ENCODE results near the gene ETS1. TPM values are rescaled to one million over a fixed set of nuclear protein-coding genes. Genes with fewer than 3 reads are reported as not detected.

The ETS1 gene
- total RNA-seq, 1 experiment from 2014 or later, result 1.1 TPM

DNA sequence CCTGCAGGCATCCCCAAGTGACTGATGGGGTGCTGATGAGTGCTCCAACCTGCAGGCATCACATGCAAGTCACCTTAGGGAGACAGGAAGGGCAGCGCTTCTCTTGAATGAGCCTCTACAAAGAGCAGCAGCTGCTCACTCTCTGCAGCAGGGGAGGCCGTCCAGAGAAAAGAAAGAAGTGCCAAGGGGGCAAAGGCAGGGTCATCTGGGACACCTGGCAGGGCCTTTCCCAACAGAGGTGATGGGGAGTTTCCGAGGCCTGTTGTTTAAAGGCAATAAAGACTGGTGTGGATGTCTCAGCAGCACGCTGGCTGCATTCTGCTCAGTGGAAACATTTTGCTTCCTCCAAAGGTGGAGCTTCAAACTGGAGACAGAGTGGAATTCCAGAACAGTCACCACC, 113.7 kb downstream of the ETS1 start:
- Histone ChIP-seq H3K9me3 (no peaks in the 10 kb centered on the region), H3K27me3 (replicated peaks; ENCODE audit: control insufficient read depth, insufficient read depth, low read length) (no peaks in the 10 kb centered on the region), H3K36me3 (ENCODE audit: control insufficient read depth, insufficient read depth, low read length) (no peaks in the 10 kb centered on the region), H3K4me1 (peaks cover 21% of the 10 kb centered on the region), H3K4me3 (ENCODE audit: low read depth, low read length) (no peak overlapping the region)
- H3K27me3 Mint-ChIP-seq (ENCODE audit: insufficient read depth, unreplicated experiment), result no peaks in the 10 kb centered on the region
- no peak overlapping the region for H3K4me3 Mint-ChIP-seq (ENCODE audit: unreplicated experiment)
- ChIA-PET CTCF (no interaction called here), POLR2A (no interaction called here)
- H3K4me1 Mint-ChIP-seq (ENCODE audit: low read depth, unreplicated experiment), result peaks cover 23% of the 10 kb centered on the region
- H3K27ac Mint-ChIP-seq (ENCODE audit: unreplicated experiment), result no peak overlapping the region
- H3K9me3 Mint-ChIP-seq (ENCODE audit: unreplicated experiment), result no peaks in the 10 kb centered on the region
- DNase-seq, result no peak
- no peaks in the 10 kb centered on the region for H3K36me3 Mint-ChIP-seq (ENCODE audit: insufficient read depth, unreplicated experiment)
- intact Hi-C loops (cut with micrococcal nuclease; ENCODE audit: unreplicated experiment), result no loop called here
- TF ChIP-seq, protein P1, sequence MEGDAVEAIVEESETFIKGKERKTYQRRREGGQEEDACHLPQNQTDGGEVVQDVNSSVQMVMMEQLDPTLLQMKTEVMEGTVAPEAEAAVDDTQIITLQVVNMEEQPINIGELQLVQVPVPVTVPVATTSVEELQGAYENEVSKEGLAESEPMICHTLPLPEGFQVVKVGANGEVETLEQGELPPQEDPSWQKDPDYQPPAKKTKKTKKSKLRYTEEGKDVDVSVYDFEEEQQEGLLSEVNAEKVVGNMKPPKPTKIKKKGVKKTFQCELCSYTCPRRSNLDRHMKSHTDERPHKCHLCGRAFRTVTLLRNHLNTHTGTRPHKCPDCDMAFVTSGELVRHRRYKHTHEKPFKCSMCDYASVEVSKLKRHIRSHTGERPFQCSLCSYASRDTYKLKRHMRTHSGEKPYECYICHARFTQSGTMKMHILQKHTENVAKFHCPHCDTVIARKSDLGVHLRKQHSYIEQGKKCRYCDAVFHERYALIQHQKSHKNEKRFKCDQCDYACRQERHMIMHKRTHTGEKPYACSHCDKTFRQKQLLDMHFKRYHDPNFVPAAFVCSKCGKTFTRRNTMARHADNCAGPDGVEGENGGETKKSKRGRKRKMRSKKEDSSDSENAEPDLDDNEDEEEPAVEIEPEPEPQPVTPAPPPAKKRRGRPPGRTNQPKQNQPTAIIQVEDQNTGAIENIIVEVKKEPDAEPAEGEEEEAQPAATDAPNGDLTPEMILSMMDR (IDR thresholded peaks at IDR 0.05; ENCODE audit: insufficient read depth in 1 of 2, low read depth in 1 of 2, low read length in 1 of 2, severe bottlenecking in 1 of 2, unreplicated experiment in 1 of 2), result no peak
- BruUV-seq (replicated peaks), result no TSS peak

DNA sequence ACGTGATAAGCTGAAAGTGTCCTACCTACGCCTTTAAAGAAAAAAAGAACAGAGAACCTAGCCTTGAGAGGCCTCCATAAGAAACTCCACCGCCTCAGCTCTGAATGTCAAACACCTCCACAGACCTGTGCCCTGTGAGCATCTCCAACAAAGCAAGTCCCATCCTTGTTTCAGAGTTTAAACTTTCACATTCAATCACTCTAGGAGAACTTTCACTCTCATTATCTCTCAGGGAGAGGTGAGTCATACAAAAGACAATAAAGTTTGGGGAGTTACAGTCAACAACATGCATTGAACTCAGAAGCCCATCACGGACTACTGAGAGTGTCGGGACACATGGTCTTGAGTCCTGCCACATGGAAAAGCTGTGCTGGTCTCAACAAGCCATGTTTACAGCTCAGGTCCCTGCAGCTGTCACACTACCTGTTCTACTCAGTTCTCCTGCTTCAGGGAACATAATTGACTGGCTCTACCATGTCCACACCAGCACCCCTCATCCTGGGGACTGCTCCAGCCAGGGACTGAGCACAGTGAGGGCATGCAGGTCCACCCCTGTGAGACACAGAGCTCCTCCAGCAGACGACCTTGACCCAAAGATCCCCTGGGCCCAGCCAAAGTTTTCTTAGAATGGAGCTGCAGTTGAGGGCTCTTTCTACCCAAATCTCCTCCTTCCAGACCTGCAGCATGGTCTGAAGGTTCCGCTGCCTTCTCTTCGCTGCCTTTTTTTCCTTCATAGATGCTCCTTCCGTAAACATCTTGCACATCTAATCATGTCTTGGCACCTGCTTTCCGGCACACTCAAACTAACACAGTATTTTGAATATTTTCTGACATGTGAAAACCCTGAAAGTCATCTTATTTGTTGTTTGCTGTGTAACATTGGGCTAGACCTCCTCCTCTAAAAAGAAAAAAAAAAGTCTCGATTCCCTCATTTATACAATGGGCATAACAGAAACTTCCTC, 114.9 kb downstream of the ETS1 start:
- ChIA-PET CTCF (no interaction called here), POLR2A (no interaction called here)
- H3K36me3 ChIP-seq (ENCODE audit: control insufficient read depth, insufficient read depth, low read length), result no peaks in the 10 kb centered on the region
- peaks cover 21% of the 10 kb centered on the region for H3K4me1 ChIP-seq
- H3K27me3 ChIP-seq (replicated peaks; ENCODE audit: control insufficient read depth, insufficient read depth, low read length), result no peaks in the 10 kb centered on the region
- Mint-ChIP-seq H3K4me3 (ENCODE audit: unreplicated experiment) (no peak overlapping the region), H3K4me1 (ENCODE audit: low read depth, unreplicated experiment) (peaks cover 26% of the 10 kb centered on the region), H3K36me3 (ENCODE audit: insufficient read depth, unreplicated experiment) (no peaks in the 10 kb centered on the region), H3K27ac (ENCODE audit: unreplicated experiment) (no peak overlapping the region), H3K9me3 (ENCODE audit: unreplicated experiment) (no peaks in the 10 kb centered on the region), H3K27me3 (ENCODE audit: insufficient read depth, unreplicated experiment) (no peaks in the 10 kb centered on the region)
- TF ChIP-seq, protein P1 (IDR thresholded peaks at IDR 0.05; ENCODE audit: insufficient read depth in 1 of 2, low read depth in 1 of 2, low read length in 1 of 2, severe bottlenecking in 1 of 2, unreplicated experiment in 1 of 2), result no peak
- no peaks in the 10 kb centered on the region for H3K9me3 ChIP-seq
- BruUV-seq (replicated peaks), result no TSS peak
- intact Hi-C loops (cut with micrococcal nuclease; ENCODE audit: unreplicated experiment), result no loop called here
- no peak overlapping the region for H3K4me3 ChIP-seq (ENCODE audit: low read depth, low read length)
- DNase-seq, result no peak

DNA sequence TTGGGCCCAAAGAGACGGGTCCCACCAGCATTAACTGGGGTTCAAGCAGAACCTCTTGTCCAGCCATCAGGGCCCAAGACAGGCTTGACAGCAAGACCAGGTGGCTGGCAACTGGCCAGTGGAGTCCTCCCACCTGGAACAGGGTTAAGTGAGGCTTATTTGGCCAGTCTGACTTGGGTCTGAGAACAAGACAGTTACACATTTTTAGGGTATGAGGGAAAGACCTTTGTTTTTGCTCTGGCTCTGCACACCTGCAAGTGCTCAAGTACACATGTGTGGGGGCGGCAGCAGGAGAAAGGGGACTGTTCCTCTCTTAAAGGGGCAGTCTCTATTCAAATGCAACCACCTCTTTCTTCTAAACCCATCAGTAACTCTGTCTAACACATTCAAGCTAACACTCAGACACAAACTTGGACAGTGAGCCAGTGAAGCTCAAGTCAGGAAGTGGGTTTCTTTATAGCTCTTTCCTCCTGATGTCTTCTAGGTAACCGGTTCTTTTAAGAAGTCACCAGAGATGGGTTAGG, 116.2 kb downstream of the ETS1 start:
- H3K27me3 Mint-ChIP-seq (ENCODE audit: insufficient read depth, unreplicated experiment), result no peaks in the 10 kb centered on the region
- H3K36me3 Mint-ChIP-seq (ENCODE audit: insufficient read depth, unreplicated experiment), result no peaks in the 10 kb centered on the region
- no peak overlapping the region for H3K4me3 Mint-ChIP-seq (ENCODE audit: unreplicated experiment)
- Histone ChIP-seq H3K27me3 (replicated peaks; ENCODE audit: control insufficient read depth, insufficient read depth, low read length) (no peaks in the 10 kb centered on the region), H3K4me3 (ENCODE audit: low read depth, low read length) (no peak overlapping the region), H3K36me3 (ENCODE audit: control insufficient read depth, insufficient read depth, low read length) (no peaks in the 10 kb centered on the region), H3K9me3 (no peaks in the 10 kb centered on the region), H3K4me1 (peaks cover 15% of the 10 kb centered on the region)
- BruUV-seq (replicated peaks), result no TSS peak
- no peaks in the 10 kb centered on the region for H3K9me3 Mint-ChIP-seq (ENCODE audit: unreplicated experiment)
- H3K4me1 Mint-ChIP-seq (ENCODE audit: low read depth, unreplicated experiment), result peaks cover 20% of the 10 kb centered on the region
- intact Hi-C loops (cut with micrococcal nuclease; ENCODE audit: unreplicated experiment), result no loop called here
- TF ChIP-seq, protein P1 (IDR thresholded peaks at IDR 0.05; ENCODE audit: insufficient read depth in 1 of 2, low read depth in 1 of 2, low read length in 1 of 2, severe bottlenecking in 1 of 2, unreplicated experiment in 1 of 2), result no peak
- POLR2A ChIA-PET, result no interaction called here
- no peak overlapping the region for H3K27ac Mint-ChIP-seq (ENCODE audit: unreplicated experiment)
- DNase-seq, result no peak
- CTCF ChIA-PET, result no interaction called here

Data from Caco-2 (cell line).